Tibial nerve (tissue), 4 donors: ENCODE measurements around the gene FAM193B. TPM values are rescaled to one million over a fixed set of nuclear protein-coding genes. Genes with fewer than 3 reads are reported as not detected.

ENCODE experiments used
- DNase-seq, 2 donors: peaks; one replicate each; pipeline ENCODE4 v3.0.0-alpha.2; 2019; ENCODE audit warnings: low spot score in 2 of 2
- H3K27ac ChIP-seq, 4 donors: fragments of 200-600 bp; sonication (generic) in 3 of 4; one replicate each; pipeline ENCODE4 v1.5.1; 2017 to 2019; ENCODE audit warnings: mild to moderate bottlenecking in 1 of 4
- H3K27me3 ChIP-seq, 2 donors: fragments of 200-600 bp; sonication (generic) in 1 of 2; one replicate each; pipeline versions ENCODE4 v1.5.1 to v1.6.0; 2017 to 2019
- H3K36me3 ChIP-seq, 3 donors: fragments of 200-600 bp; sonication (generic); one replicate each; pipeline ENCODE4 v1.5.1; 2018 to 2019
- H3K4me1 ChIP-seq, 4 donors: fragments of 200-600 bp; sonication (generic) in 3 of 4; one replicate each; pipeline ENCODE4 v1.5.1; 2017 to 2019
- H3K4me3 ChIP-seq, 4 donors: fragments of 200-600 bp; sonication (generic) in 3 of 4; one replicate each; pipeline ENCODE4 v1.5.1; 2017 to 2019; ENCODE audit warnings: mild to moderate bottlenecking in 1 of 4, moderate library complexity in 1 of 4
- H3K9me3 ChIP-seq, 4 donors: fragments of 200-600 bp; sonication (generic) in 3 of 4; one replicate each; pipeline ENCODE4 v1.5.1; 2017 to 2019
- EP300 ChIP-seq, 2 donors: sonication (generic); formaldehyde crosslinking; IDR thresholded peaks; one replicate each; pipeline ENCODE4 v1.6.1; 2017; ENCODE audit warnings: antibody characterized with exemption in 2 of 2, mild to moderate bottlenecking in 1 of 2
- POLR2A ChIP-seq, 2 donors: fragments of 450-650 bp; IDR thresholded peaks; one replicate each; pipeline ENCODE4 v1.6.1; 2017; ENCODE audit warnings: antibody characterized with exemption in 2 of 2, mild to moderate bottlenecking in 2 of 2, moderate library complexity in 2 of 2
- WGBS, 2 donors: methylation state at CpG; one replicate each; pipeline ENCODE4 v1.1.5; 2018; 5-methylcytosine and 5-hydroxymethylcytosine counted together
- total RNA-seq, 4 donors: library from RNA; depleted of rRNA; stranded (reverse); fragments of >200 nt; gene quantifications; one replicate each; pipeline ENCODE4 v1.1.0, GENCODE V29; 2016
- TF ChIP-seq, protein P1 (sequence below), 5 experiments: fragments of 200-600 bp in 3 of 5; fragments of 450-650 bp in 2 of 5; sonication (generic) in 3 of 5; IDR thresholded peaks; one replicate each; pipeline ENCODE4 v1.5.1; 2016 to 2019; ENCODE audit warnings: antibody characterized with exemption in 5 of 5, mild to moderate bottlenecking in 3 of 5, moderate library complexity in 2 of 5

The FAM193B gene
- total RNA-seq, 4 donors from 2014 or later = 82.4 to 152 (median 115) TPM

DNA sequence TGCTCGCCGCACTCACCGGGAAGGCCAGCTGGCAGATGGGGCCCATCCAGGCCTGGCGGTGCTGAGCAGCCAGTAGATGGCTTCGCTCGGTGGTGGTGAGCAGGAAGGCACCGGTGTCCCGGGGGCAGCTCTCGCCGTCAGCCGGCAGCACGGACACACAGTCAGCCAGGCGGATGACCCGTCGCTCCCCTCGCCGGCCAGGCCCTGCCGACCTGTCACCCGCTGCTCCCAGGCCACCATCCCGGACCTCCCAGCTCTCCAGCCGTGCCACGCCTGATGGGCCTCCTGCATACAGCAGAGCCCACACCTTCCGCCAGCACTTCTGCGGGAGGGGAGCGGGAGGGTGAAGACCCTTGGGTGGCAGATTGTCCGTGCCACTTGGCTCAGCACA, 46.1 kb downstream of the FAM193B start:
- 85 to 87% methylated on average over 7 to 22 of the region's 26 CpGs for WGBS, 2 donors

DNA sequence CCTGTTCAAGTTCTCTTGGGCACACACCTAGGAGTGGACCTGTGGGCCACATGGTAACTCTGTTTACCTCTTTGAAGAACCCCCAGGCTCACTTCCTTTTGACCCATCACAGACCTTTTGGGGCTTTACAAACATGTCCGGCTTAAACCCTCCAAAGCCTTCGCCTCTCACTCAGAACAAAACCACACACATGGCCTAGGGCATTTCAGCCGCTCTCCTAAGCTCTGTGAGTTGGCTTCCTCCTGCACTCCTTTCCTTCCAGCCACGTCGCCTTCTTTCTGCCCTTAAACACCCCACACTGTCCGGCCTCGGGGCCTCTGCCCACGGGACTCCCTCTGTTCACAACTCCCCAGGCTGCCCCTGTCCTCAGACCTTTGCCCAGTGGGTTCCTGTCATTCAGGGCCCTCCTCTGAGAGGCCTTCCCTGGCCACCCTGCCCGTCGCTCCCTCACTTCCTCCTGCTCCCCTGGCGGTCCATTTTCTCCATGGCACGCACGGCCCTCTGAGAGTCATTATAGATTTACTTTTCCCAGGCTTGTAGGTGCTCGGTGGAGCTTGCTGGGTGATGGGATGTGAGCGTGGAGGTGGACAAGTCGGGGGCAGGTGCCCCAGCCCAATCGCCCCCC, 46.7 kb downstream of the FAM193B start:
- peak overlapping the region in 1 of 4 donors; percentile 45 for H3K4me3 ChIP-seq
- peaks cover 0 to 19% (median 2%) of the 10 kb centered on the region in 4 donors for H3K4me1 ChIP-seq
- no peak for DNase-seq
- WGBS, 2 donors = 74 to 79% methylated on average over 17 of the region's 17 CpGs
- peaks cover 2 to 49% (median 9%) of the 10 kb centered on the region in 3 donors for H3K36me3 ChIP-seq
- H3K27me3 ChIP-seq = no peaks in the 10 kb centered on the region
- no peaks in the 10 kb centered on the region for H3K9me3 ChIP-seq
- no peak overlapping the region for H3K27ac ChIP-seq
- TF ChIP-seq, protein P1, sequence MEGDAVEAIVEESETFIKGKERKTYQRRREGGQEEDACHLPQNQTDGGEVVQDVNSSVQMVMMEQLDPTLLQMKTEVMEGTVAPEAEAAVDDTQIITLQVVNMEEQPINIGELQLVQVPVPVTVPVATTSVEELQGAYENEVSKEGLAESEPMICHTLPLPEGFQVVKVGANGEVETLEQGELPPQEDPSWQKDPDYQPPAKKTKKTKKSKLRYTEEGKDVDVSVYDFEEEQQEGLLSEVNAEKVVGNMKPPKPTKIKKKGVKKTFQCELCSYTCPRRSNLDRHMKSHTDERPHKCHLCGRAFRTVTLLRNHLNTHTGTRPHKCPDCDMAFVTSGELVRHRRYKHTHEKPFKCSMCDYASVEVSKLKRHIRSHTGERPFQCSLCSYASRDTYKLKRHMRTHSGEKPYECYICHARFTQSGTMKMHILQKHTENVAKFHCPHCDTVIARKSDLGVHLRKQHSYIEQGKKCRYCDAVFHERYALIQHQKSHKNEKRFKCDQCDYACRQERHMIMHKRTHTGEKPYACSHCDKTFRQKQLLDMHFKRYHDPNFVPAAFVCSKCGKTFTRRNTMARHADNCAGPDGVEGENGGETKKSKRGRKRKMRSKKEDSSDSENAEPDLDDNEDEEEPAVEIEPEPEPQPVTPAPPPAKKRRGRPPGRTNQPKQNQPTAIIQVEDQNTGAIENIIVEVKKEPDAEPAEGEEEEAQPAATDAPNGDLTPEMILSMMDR (IDR thresholded peaks at IDR 0.05) = no peak
- TF ChIP-seq POLR2A (IDR thresholded peaks at IDR 0.05) = no peak

More for the DNA sequence above, 46.1 kb downstream of the FAM193B start:
- Histone ChIP-seq H3K27me3 (no peaks in the 10 kb centered on the region), H3K4me1 (peaks cover 0 to 16% (median 2%) of the 10 kb centered on the region in 4 donors), H3K4me3 (peak overlapping the region in 3 of 4 donors; percentile 22 to 45 (median 37)), H3K9me3 (no peaks in the 10 kb centered on the region), H3K27ac (peak overlapping the region in 1 of 4 donors; percentile 71), H3K36me3 (peaks cover 2 to 54% (median 13%) of the 10 kb centered on the region in 3 donors)
- DNase-seq = no peak
- TF ChIP-seq EP300 (IDR thresholded peaks at IDR 0.05) = no peak
- no peak for TF ChIP-seq POLR2A (IDR thresholded peaks at IDR 0.05)
- TF ChIP-seq, protein P1 (IDR thresholded peaks at IDR 0.05) = no peak

DNA sequence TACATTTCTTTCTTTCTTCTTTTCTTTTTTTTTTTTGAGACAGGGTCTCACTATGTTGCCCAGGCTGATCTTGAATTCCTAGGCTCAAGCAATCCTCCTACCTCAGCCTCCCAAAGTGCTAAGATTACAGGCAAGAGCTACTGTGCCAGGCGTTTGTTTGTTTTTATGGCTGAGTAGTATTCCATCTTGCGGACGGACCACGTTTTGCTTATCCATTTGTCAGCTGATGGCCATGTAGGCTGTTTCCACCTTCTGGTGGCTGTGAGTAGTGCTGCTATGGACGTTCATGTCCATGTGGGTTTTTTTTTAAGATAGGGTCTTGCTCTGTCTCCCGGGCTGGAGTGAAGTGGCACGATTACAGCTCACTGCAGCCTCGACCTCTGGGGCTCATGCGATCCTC, 47.2 kb downstream of the FAM193B start:
- peaks cover 0 to 24% (median 2%) of the 10 kb centered on the region in 4 donors for H3K4me1 ChIP-seq

DNA sequence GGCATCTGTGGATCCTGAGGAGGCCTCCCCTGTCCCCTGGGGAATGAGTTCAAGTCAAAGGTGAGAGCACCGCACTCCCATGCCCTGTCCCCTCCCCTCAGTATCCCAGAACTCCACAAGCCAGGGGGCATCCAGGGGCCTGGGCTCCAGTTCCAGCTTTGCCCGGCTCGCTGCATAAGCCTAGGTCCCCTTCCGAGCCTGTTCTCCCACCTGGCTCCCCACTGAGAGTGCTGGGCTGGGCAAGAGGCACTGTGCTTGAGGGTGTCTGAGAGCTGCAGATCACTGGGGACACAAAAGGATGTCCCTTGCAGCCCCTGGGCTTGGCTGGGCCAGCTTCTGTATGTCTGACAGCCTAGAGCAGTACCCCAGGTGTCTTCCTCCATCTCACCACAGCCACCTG, 49.3 kb downstream of the FAM193B start:
- TF ChIP-seq, protein P1 (IDR thresholded peaks at IDR 0.05) = no peak
- TF ChIP-seq EP300 (IDR thresholded peaks at IDR 0.05) (no peak), POLR2A (IDR thresholded peaks at IDR 0.05) (no peak)
- Histone ChIP-seq H3K4me1 (peaks cover 0 to 39% (median 7%) of the 10 kb centered on the region in 4 donors), H3K4me3 (no peak overlapping the region), H3K9me3 (no peaks in the 10 kb centered on the region), H3K27ac (no peak overlapping the region), H3K36me3 (peaks cover 0 to 22% (median 2%) of the 10 kb centered on the region in 3 donors), H3K27me3 (no peaks in the 10 kb centered on the region)
- no peak for DNase-seq
- 92 to 100% methylated on average over 3 to 4 of the region's 4 CpGs for WGBS, 2 donors

More for the DNA sequence above, 47.2 kb downstream of the FAM193B start:
- TF ChIP-seq EP300 (IDR thresholded peaks at IDR 0.05) (no peak), POLR2A (IDR thresholded peaks at IDR 0.05) (no peak)
- TF ChIP-seq, protein P1 (IDR thresholded peaks at IDR 0.05) = no peak
- H3K9me3 ChIP-seq = no peaks in the 10 kb centered on the region
- no peak for DNase-seq
- H3K36me3 ChIP-seq = peaks cover 2 to 43% (median 7%) of the 10 kb centered on the region in 3 donors
- no peak overlapping the region for H3K4me3 ChIP-seq
- 81 to 84% methylated on average over 9 of the region's 9 CpGs for WGBS, 2 donors
- H3K27ac ChIP-seq = no peak overlapping the region
- no peaks in the 10 kb centered on the region for H3K27me3 ChIP-seq
